ENCODE results near the gene VILL. TPM values are rescaled to one million over a fixed set of nuclear protein-coding genes. Genes with fewer than 3 reads are reported as not detected.

Gene VILL
- total RNA-seq, 4 donors from 2014 or later, result 112 to 214 (median 172) TPM

DNA sequence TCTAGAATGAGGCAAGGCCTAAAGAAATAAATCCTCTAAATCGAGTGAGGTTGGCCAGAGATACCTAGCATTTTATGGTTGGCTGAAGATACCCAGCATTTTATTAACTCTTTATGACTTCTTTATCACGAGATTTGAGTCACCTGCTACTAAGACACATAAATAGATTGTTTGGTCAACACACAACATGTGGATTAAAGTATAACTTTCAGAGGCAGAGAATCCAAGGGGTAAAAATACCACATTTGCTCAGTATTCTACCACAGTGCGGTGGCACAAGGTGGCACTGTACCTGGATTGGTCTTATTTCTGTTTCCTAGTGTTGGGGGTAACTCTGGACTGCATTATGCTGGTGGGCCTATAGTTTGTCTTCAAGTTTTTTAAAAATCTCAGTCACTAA, 27.0 kb upstream of the VILL start:
- peaks cover 13 to 59% (median 41%) of the 10 kb centered on the region in 4 donors for H3K4me1 ChIP-seq
- H3K27me3 ChIP-seq, result no peaks in the 10 kb centered on the region
- WGBS, 2 donors (ENCODE audit: low coverage in 1 of 2), result 32 to 44% methylated on average over 3 of the region's 3 CpGs
- DNase-seq, result no peak
- H3K9me3 ChIP-seq, result no peaks in the 10 kb centered on the region
- intact Hi-C loops (cut with DNase I; ENCODE audit: low total_unique reads) (no loop called here), in situ Hi-C loops (cut with MboI; ENCODE audit: low pct_ligation_motif_present in 1 of 4, low pct_unique_long_range_greater_than_20kb in 1 of 4, low sequenced_read_pairs in 3 of 4) (loop anchor here in 3 of 4 donors (5.0 to 10.0 kb wide), 2 partner anchors 106 to 109 kb away; no protein-coding TSS in a partner anchor)
- TF ChIP-seq POLR2A (IDR thresholded peaks at IDR 0.05), result no peak
- TF ChIP-seq, protein P1, sequence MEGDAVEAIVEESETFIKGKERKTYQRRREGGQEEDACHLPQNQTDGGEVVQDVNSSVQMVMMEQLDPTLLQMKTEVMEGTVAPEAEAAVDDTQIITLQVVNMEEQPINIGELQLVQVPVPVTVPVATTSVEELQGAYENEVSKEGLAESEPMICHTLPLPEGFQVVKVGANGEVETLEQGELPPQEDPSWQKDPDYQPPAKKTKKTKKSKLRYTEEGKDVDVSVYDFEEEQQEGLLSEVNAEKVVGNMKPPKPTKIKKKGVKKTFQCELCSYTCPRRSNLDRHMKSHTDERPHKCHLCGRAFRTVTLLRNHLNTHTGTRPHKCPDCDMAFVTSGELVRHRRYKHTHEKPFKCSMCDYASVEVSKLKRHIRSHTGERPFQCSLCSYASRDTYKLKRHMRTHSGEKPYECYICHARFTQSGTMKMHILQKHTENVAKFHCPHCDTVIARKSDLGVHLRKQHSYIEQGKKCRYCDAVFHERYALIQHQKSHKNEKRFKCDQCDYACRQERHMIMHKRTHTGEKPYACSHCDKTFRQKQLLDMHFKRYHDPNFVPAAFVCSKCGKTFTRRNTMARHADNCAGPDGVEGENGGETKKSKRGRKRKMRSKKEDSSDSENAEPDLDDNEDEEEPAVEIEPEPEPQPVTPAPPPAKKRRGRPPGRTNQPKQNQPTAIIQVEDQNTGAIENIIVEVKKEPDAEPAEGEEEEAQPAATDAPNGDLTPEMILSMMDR (IDR thresholded peaks at IDR 0.05), result no peak
- TF ChIP-seq EP300 (IDR thresholded peaks at IDR 0.05; ENCODE audit: low read depth), result no peak
- TF ChIP-seq POLR2AphosphoS5 (IDR thresholded peaks at IDR 0.05), result no peak
- no peaks in the 10 kb centered on the region for H3K36me3 ChIP-seq
- H3K27ac ChIP-seq, result peak overlapping the region; percentile 78 to 83 (median 79)
- H3K4me3 ChIP-seq, result no peak overlapping the region

DNA sequence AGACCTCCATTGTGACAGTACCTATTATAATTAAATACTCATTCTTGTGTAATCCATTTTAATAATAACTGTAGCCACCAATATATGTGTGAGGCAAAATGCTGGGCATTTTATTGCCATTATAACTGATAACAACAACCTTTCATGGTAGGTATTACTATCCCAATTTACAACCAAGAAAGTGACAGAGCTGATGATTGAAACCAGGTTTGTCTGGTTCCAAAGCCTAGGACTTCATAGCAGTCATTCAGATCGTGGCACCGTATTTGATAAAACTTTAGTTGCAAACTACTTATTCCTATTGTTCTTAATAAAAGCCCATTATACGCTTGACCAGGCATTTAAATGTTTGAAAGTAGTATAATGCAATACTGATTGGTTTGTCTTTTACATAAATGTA, 26.4 kb upstream of the VILL start:
- WGBS, 2 donors (ENCODE audit: low coverage in 1 of 2), result 48 to 64% methylated on average over 3 of the region's 3 CpGs
- no peaks in the 10 kb centered on the region for H3K36me3 ChIP-seq
- H3K4me3 ChIP-seq, result no peak overlapping the region
- peaks cover 13 to 59% (median 41%) of the 10 kb centered on the region in 4 donors for H3K4me1 ChIP-seq
- H3K9me3 ChIP-seq, result no peaks in the 10 kb centered on the region
- intact Hi-C loops (cut with DNase I; ENCODE audit: low total_unique reads), result no loop called here
- DNase-seq, result no peak
- in situ Hi-C loops (cut with MboI; ENCODE audit: low pct_ligation_motif_present in 1 of 4, low pct_unique_long_range_greater_than_20kb in 1 of 4, low sequenced_read_pairs in 3 of 4), result loop anchor here in 3 of 4 donors (5.0 to 10.0 kb wide), 2 partner anchors 107 to 109 kb away; no protein-coding TSS in a partner anchor
- H3K27me3 ChIP-seq, result no peaks in the 10 kb centered on the region
- peak overlapping the region; percentile 42 to 83 (median 79) for H3K27ac ChIP-seq
- TF ChIP-seq POLR2A (IDR thresholded peaks at IDR 0.05), result no peak
- no peak for TF ChIP-seq POLR2AphosphoS5 (IDR thresholded peaks at IDR 0.05)
- TF ChIP-seq, protein P1 (IDR thresholded peaks at IDR 0.05), result no peak
- no peak for TF ChIP-seq EP300 (IDR thresholded peaks at IDR 0.05; ENCODE audit: low read depth)

DNA sequence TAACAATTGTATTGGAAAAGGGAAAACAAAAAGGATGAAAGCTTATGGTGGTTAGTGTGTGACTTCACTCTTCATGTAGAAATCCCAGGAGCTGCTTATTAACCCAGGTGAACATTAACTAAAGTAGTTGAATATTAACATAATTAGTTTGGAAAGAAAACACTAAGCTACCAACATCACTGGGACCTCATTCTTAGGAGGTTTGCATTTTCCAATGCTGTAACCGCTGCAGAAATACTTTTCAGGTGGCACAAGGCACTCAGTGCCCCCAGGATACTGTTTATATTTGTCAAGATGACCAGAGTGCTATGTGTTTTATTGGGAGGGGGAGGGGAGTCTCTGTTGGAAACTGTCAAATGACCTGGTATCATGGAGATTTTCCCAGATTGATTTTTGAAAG, 25.9 kb upstream of the VILL start:
- Histone ChIP-seq H3K9me3 (no peaks in the 10 kb centered on the region), H3K4me1 (peaks cover 13 to 59% (median 41%) of the 10 kb centered on the region in 4 donors), H3K4me3 (no peak overlapping the region), H3K27me3 (no peaks in the 10 kb centered on the region), H3K27ac (peak overlapping the region; percentile 42 to 83 (median 79)), H3K36me3 (no peaks in the 10 kb centered on the region)
- in situ Hi-C loops (cut with MboI; ENCODE audit: low pct_ligation_motif_present in 1 of 4, low pct_unique_long_range_greater_than_20kb in 1 of 4, low sequenced_read_pairs in 3 of 4) (loop anchor here (5.0 to 10.0 kb wide), 2 partner anchors 107 to 110 kb away; no protein-coding TSS in a partner anchor), intact Hi-C loops (cut with DNase I; ENCODE audit: low total_unique reads) (no loop called here)
- DNase-seq, result no peak
- WGBS, 2 donors (ENCODE audit: low coverage in 1 of 2), result 50 to 55% methylated on average over 1 of the region's 1 CpG
- TF ChIP-seq EP300 (IDR thresholded peaks at IDR 0.05; ENCODE audit: low read depth) (no peak), POLR2A (IDR thresholded peaks at IDR 0.05) (no peak), POLR2AphosphoS5 (IDR thresholded peaks at IDR 0.05) (no peak)
- TF ChIP-seq, protein P1 (IDR thresholded peaks at IDR 0.05), result no peak

DNA sequence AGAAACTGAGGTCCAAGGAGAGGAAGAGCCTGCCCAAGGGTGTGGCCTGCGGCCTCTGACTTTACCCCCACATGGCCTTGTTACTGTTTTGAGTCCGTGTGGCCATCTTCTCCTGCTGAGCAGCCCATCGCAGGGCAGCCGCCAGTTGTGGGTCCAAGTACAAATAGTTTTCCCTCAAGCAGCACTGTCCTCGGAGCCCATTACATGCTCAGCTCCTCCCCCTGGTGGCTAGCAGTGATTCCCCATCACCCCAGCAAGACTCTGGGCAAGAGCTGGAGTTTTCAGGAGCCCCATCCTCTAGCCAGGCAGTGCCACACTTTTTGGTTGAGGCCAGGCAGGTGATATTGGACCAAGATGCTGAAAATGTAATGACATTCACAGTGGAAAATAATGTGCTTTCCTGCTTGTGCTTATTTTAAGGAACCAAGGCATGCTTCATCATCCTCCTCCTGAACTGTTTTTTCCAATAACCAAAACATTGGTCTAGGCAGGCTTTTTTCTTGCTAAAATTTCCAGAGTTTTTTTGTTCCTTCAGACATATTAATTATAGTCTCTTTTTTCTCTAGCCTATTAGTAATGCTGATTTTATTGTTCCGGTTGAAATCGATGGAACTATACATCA, 23.2 kb upstream of the VILL start:
- no peaks in the 10 kb centered on the region for H3K27me3 ChIP-seq
- no peak overlapping the region for H3K27ac ChIP-seq
- H3K4me1 ChIP-seq, result peaks cover 6 to 40% (median 25%) of the 10 kb centered on the region in 4 donors

More for the DNA sequence above, 23.2 kb upstream of the VILL start:
- Histone ChIP-seq H3K36me3 (no peaks in the 10 kb centered on the region), H3K9me3 (no peaks in the 10 kb centered on the region), H3K4me3 (no peak overlapping the region)
- TF ChIP-seq EP300 (IDR thresholded peaks at IDR 0.05; ENCODE audit: low read depth), result no peak
- no peak for TF ChIP-seq POLR2AphosphoS5 (IDR thresholded peaks at IDR 0.05)
- TF ChIP-seq, protein P1 (IDR thresholded peaks at IDR 0.05), result peak; percentile 79 to 91 (median 84)
- no peak for TF ChIP-seq POLR2A (IDR thresholded peaks at IDR 0.05)
- WGBS, 2 donors (ENCODE audit: low coverage in 1 of 2), result 43 to 93% methylated on average over 2 to 7 of the region's 7 CpGs
- in situ Hi-C loops (cut with MboI; ENCODE audit: low pct_ligation_motif_present in 1 of 4, low pct_unique_long_range_greater_than_20kb in 1 of 4, low sequenced_read_pairs in 3 of 4), result loop anchor here in 2 of 4 donors (5.0 to 10.0 kb wide), 2 partner anchors 110 to 113 kb away; no protein-coding TSS in a partner anchor
- DNase-seq, result peak; percentile 82
- intact Hi-C loops (cut with DNase I; ENCODE audit: low total_unique reads), result loop anchor here (1.0 kb wide), 1 partner anchor 112 kb away; no protein-coding TSS in a partner anchor
